CD4-positive, alpha-beta T cell treated with Interleukin-17A for 4 hours (primary cell): Measurements from ENCODE around the gene SSNA1.
A peak's percentile ranks its signal among the peaks of the same experiment; 100 is the strongest.

Source experiments
- DNase-seq: peaks from one replicate; pipeline ENCODE4 v3.0.0-alpha.2; 2020; ENCODE audit warnings: mixed read lengths

Gene SSNA1

DNA sequence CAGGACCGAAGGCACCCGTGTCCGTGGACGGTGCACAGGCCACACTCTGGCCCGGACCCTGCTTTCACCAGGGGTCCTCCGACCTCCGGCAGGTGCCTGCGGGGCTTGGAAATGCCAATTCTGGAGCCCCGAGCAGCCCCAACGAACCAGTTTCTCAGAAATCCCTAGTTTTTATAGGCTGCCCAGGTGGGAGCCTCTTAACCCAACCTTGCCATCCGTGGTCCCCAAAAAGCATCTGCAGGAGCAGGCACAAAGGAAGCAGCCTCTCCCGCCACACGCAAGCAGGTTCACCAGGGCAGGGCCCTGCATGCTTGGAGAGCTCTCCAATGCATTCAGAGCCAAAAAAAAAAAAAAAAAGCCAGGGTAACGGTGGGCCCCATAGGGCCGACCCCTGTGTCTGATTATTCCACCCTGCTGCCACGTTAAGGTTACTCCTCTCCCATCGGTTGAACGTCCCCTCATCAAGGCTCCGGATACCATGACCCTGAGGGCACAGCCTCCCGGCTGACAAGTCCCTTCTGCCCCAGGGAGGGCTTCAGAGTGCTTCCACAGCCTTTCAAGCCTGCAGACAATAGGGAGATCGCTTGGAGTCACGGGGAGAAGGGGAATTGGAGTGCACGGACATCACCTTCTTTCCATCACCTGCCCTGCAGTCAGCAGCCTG is 12.9 kb downstream of the SSNA1 start:
- DNase-seq: no peak

GRCh38 chr9:137202966-137203365 is 14.5 kb downstream of the SSNA1 start:
- no peak for DNase-seq

GRCh38 chr9:137204731-137205125 is 16.3 kb downstream of the SSNA1 start:
- DNase-seq: no peak

GRCh38 chr9:137205126-137206069 is 16.9 kb downstream of the SSNA1 start, which contains the start of the genes NDOR1 and TMEM203:
NDOR1 (plus strand) TSS chr9:137205700; CDS start chr9:137205778, 78 bp downstream.
TMEM203 (minus strand) TSS chr9:137205648; CDS start chr9:137205414, 234 bp downstream.
- peak; percentile 95 for DNase-seq

- DNase-seq: no peak
Observed at GRCh38 chr9:137206602-137207001, 18.1 kb downstream of the SSNA1 start.

DNA sequence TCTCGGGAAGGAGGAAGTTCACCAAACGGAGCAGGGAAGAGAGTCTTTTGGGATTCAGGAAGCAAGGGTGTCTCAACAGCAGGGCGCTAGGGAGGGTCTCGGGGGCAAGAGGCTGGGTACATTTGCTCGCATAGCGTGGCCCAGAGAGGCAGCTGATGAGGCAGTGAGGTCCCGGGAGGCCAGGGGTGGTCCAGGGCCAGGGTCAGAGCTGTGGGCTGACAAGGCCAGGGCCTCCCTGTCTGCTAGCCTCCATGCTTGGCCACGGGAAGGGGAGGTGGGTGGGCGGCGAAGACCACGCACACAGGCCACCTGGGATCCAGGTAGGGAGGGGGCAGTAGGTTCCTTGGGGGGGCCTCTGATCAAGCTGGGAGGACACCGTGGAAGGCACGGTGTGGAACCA is 23.1 kb downstream of the SSNA1 start:
- no peak for DNase-seq

- no peak for DNase-seq
Observed at GRCh38 chr9:137212520-137212919, 24.0 kb downstream of the SSNA1 start.

GRCh38 chr9:137213160-137214060 is 24.9 kb downstream of the SSNA1 start:
- DNase-seq: no peak

DNA sequence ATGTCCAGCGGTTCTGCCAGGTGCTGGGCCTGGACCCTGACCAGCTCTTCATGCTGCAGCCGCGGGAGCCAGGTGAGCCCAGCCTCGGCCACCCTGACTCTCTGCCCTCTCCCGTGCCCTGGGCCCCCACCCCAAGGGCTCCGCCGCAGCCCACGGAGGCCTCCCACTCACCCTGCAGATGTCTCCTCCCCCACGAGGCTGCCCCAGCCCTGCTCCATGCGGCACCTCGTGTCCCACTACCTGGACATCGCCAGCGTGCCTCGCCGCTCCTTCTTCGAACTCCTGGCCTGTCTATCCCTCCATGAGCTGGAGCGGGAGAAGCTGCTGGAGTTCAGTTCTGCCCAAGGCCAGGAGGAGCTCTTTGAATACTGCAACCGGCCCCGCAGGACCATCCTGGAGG is 26.1 kb downstream of the SSNA1 start:
- no peak for DNase-seq

GRCh38 chr9:137215196-137215986 is 26.9 kb downstream of the SSNA1 start:
- no peak for DNase-seq

DNA sequence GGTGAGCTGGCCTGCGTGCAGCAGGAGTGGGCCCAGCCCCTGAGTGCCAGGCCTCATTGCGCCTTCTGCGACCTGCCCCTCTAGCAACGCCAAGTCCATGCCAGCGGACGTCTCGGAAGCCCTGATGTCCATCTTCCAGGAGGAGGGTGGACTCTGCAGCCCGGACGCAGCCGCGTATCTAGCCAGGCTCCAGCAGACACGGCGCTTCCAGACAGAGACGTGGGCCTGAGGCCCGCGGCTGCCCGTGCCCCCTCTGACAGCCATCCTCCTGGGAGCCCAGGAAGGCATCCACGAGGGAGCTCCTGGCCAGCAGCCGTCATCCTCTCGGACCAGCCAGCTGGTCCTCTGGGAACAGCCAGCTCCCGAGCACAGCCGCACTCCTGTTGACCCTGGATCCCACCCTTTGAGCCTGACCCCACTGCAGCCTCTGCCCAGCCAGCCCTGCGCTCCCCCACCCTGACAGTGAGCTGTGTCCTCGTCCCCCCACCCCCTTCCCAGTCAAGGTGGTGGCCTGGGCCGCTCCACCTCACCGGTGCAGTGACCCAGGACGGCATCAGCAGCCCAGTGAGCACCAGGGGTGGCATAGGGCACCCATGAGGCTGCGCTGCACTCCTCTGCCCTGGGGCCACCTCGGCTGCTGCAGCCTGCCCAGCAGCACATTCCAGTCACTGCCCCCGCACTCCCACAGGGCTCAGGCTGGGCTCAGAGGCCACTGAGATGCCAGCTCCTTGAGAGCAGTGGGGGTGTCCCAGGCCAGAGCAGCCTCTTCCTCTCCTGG is 27.9 kb downstream of the SSNA1 start:
- no peak for DNase-seq

- DNase-seq: peak; percentile 40
Observed at GRCh38 chr9:137217276-137218211, 29.1 kb downstream of the SSNA1 start.

GRCh38 chr9:137218212-137218753 is 29.8 kb downstream of the SSNA1 start:
- no peak for DNase-seq

DNA sequence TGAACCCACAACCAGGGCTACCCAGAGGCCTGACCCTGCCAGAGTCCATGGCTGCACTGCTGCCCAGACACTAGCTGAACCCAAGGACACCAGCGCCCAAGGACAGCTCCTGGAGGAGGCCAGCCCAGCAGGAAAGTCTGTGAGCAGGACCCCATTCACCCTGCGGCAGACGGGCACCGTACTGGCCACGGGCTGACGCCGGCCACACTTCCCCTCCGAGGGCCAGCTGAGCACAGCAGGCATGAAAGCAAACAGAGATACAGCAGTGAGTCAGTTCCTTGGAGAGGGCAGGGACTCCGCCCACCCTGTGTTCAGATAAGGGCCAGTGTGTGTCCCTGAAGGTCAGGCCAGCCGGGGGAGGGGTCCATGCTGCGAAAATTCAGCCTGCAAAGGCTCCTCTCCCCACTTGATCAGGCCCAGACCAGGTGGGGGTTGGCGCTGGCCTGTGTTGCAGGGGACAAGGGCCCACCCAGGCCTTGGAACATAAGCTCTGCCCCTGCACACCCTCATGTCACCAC is 30.3 kb downstream of the SSNA1 start:
- no peak for DNase-seq

DNA sequence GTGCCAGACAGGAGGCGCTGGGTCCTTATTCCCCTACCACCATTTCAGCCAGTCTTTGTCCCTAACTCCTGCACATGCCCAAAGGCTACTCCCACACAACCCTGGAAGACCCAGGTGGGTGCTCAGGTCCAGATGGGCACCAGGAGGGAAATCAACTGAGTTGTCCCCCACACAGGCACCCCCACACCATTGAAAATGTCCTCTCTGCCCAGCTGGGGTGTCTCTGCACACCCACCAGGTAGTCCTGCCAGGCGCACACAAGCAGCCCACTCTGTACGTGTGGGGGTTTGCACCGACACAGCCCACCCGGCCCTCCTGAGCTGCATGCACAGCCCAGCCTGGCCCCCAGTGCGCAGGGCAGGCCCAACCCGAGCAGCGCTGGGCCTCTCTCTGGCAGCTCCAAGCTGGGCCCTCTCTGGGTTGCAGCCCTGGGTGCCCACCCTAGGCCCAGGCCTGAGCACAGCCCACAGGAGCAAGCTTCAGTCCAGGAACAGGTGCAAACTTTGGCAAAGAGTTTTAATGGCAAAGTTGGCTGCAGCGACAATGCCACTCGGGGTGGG is 31.4 kb downstream of the SSNA1 start:
- no peak for DNase-seq

DNA sequence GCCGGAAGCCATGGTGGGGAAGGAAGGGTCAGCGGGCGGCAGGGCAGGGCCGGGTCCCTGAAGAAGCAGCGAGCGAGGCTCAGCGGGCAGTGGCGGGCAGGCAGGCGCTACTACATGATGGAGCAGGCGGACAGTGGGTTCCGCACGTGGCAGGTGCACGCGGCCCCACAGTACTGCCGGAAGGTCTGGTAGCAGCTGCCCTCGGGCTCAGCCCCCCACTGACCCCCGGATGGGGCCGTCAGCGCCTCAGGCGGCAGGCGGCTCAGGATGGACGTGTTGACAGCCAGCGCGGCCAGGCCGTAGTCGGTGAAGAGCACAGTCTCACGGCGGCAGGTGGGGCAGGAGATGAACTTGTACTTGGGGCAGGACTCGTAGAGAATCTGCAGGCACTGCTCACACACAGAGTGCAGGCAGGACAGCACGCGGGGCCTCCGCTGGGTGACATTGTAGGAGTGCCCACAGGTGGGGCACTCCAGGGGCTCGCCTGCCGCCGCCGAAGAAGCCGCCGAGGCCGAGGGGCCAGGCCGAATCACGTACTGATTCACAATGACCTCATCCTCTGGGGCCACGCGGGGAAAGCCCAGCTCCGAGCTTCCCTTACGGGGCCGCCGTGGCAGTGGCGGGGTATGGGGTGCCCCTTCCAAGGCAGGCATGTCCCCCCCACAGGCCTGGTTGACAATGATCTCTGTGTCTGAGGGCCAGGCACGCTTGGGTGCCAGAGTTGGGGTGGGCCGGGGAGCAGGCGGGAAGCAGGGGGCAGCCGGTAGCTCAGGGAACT is 32.0 kb downstream of the SSNA1 start:
- no peak for DNase-seq

DNA sequence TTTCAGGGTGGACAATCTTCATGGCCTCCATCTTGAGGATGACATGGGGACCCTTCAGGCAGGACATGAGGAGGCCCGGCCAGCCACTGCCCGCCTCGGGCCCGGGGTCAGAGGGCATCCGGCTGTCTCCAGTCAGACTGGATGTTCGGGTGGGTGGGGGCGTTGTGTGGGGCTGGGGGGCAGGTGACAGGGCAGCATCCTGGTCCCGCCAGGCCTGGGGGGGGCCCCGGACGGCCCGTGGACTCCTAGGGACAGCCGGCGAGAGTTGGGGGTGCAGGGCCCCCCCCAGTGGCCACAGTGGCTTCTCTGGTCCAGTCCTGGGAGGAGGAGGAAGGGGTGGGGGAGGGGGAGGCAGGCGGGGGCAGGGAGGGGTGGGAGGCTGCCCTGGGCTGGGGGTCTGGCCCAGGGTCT is 32.6 kb downstream of the SSNA1 start:
- DNase-seq: no peak

GRCh38 chr9:137221506-137222111 is 33.1 kb downstream of the SSNA1 start:
- peak; percentile 44 for DNase-seq
